Effector CD4-positive, alpha-beta T cell (primary cell): Measurements from ENCODE around the gene TMEM132C. TPM values are rescaled to one million over a fixed set of nuclear protein-coding genes. Genes with fewer than 3 reads are reported as not detected.
"Not testable (repeated sequence)": the region's sequence is repeated elsewhere in the genome, so short reads cannot be mapped to it uniquely, and the experiment has no call there.

Experiments
- DNase-seq: peaks from one replicate; pipeline ENCODE4 v3.0.0-alpha.2; 2020
- total RNA-seq: gene quantifications from one replicate; lab custom pipeline; 2026; lab: John Stamatoyannopoulos, UW

Gene TMEM132C
- not detected for total RNA-seq

DNA sequence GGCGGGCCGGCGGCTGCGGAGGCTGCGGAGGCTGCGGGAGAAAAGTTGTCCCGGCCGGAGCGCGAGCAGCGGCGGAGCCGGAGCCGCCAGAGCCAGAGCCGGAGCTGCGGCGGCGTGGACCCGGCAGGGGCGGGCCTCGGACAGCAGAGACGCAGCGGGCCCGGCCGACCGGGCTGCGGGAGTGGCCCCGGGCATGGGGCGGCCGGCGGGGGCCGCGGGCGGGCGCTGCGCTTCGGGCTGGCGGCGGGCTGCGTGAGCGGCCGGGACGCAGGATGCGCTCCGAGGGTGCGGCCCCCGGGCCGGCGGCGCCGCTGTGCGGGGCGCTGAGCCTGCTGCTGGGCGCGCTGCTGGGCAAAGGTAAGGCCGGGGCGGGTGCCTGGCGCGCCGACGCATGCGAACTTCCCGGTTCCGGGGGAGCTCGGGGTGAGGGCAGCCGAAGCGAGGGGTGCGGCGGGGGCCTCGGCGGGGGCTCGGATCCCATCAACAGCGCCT lies at the start of gene TMEM132C:
TSS of gene TMEM132C (plus strand) at position 40 of the 492 bp plus-strand sequence. CDS start at position 273, 233 bp downstream.
- no peak for DNase-seq

DNA sequence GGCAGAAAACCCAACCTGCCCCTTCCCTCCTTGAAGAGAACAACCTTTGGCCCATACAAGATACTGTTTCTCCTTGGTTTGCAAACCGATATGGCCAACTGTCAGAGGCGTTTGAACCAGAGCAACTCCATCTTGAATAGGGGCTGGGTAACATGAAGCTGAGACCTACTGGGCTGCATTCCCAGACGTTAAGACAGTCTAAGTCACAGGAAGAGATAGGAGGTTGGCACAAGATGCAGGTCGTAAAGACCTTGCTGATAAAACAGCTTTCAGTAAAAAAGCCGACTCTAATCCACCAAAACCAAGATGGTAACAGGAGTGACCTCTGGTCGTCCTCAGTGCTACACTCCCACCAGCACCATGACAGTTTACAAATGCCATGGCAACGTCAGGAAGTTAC lies 42.7 kb upstream of the TMEM132C start:
- no peak for DNase-seq

DNA sequence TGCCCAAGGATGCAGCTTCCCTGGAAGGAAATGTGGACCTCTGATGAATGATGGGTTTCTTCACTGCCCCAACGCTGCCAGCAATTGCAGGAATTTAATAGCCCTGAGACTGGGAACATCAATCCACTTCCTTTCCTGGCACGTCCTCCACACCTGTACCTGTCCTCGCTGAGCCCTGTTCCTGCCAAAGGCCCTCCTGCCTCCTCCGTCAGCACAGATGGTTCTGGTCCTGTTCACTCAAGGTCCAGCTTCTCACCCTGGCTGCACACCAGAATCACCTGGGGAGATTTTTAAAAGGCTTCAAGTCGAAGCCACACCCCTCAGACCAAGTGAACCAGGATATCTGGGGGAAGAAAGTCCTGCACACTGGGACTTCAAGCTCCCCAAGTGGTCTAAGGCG lies 38.4 kb upstream of the TMEM132C start:
- no peak for DNase-seq

DNA sequence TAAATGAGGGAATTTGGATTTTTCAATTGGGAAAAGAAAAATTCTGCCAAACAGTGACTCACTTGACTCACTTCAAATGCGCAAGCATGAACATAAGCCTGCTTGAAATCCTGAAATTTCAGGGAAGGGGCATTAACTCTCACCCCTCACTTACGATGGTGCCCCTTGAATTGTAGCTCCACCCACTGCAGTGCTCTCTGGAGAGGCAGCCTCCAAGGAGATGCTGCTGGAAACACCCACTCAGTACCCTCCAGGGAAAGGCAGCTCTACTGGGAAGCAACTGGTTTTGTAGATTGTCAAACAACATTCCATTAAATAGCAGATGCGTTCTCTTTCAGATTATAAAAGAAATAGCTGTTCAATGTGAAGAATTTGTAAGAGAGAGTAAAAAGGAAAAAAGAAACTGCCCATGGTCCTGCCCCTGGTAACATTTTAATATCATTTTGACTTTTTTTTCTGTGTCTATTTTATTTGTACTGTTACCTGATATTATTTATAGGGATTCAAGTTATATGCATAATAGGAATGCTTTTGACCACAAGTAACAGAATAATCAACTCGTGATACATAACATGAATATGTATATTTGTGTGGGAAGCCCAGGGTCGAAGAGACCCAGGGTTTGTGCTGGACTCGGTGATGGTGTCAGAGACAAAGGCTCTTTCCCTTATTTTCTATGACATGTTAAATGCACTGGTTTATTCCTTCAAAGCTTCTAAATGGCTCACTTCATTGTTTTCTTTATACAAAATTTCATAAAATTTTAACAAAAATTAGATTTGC lies 31.1 kb upstream of the TMEM132C start:
- DNase-seq: no peak

DNA sequence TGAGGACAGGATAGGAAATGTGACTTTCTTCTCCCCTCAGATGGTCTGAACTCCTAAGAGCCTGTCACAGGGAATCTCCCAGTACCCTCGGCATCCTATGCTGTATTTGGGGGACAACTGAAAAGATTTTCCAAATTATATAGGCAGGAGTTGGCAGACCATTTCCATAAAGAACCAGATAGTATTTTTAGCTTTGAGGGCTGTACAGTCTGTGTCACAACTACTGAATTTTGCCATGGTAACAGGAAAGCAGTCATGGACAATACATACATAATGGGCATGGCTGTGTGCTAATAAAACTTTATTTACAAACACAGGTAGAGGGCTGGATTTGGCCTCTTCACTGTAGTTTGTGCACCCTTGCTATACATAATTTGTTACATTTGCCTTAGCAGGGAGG lies 30.4 kb upstream of the TMEM132C start:
- no peak for DNase-seq

DNA sequence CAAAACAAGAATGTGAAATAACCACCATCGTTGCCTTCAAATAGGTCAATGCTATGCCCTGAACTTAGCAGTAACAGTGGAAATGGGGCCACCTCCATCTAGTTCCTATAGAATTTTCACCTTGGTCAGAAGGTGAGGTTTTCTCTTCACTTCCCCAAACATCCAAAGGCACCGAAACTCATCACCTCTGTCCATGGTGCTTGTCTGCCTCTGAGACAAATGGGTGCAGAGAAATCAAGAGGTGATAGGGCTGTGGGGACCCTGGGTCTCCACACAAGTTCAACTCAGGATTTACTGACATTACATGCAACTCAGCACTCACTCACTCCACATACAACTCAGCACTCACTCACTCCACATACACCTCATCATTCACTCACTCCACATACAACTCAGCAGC lies 26.2 kb upstream of the TMEM132C start:
- DNase-seq: no peak

DNA sequence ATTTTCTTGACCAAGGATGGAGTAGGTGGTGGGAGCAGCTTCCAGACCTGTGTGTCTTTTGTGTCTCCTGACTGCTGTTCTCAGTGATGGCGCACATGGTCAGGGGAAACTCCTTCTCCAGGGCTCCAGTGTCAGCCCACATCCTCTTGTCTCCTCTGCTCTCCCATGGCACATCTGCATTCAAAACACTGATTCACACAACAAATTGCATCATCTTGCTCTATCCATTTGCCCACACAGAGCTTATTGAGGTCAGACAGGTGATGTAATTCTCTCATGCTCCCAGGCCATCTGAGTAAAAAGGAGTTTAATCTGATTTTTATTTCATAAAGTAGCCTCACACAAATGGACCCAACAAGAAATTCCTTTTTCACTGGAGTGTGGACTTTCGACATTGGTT lies 21.8 kb upstream of the TMEM132C start:
- no peak for DNase-seq

DNA sequence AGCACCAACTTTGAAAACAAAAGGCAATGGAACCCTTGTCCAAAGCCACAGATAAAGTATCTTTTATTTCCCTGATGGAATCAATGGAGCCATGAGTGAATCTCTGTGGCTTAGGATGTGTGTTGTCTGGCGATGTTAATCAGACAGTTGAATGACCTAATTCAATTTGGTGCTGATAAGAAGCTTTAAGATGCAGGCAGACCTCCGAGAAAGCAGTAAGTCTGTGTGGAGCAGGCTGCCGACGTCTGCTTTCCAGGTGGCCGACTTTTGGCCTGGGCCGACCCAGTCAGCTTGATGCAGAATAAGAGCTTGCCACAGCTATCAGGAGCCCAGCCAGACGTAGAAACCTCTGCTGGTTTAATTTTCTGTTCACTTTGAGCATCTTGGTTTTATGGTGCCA lies 21.1 kb upstream of the TMEM132C start:
- no peak for DNase-seq

DNA sequence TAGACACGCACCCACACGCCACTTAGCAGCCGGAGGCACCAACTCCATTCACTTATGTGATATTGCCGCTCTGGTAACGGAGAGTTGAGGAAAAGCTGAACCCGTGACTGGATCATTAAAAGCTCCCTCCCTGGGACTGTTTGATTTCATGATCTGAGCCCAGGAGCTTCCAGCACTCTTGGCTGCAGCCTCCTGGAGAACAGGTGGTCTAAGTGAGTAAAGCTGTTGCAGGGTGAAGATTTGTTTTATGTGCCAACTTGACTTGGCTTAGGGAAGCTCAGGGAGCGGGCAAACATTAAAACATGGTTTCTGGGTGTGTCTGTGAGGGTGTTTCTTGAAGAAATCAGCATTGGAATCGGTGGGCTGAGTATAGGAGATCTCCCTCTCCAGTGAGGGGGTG lies 16.9 kb upstream of the TMEM132C start:
- DNase-seq: no peak

DNA sequence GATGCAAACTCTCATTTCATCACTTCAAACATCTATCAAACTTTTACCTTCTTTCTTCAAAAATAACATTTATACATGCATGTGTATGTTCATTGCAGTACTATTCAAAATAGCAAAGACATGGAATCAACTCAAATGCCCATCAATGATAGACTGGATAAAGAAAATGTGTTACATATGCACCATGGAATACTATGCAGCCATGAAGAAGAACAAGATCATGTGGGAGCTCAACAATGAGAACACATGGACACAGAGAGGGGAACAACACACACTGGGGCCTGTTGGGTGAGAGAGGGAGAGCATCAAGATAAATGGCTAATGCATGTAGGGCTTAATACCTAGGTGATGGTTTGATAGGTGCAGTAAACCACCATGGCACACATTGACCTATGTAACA lies 13.1 kb upstream of the TMEM132C start:
- not testable (repeated sequence) for DNase-seq

DNA sequence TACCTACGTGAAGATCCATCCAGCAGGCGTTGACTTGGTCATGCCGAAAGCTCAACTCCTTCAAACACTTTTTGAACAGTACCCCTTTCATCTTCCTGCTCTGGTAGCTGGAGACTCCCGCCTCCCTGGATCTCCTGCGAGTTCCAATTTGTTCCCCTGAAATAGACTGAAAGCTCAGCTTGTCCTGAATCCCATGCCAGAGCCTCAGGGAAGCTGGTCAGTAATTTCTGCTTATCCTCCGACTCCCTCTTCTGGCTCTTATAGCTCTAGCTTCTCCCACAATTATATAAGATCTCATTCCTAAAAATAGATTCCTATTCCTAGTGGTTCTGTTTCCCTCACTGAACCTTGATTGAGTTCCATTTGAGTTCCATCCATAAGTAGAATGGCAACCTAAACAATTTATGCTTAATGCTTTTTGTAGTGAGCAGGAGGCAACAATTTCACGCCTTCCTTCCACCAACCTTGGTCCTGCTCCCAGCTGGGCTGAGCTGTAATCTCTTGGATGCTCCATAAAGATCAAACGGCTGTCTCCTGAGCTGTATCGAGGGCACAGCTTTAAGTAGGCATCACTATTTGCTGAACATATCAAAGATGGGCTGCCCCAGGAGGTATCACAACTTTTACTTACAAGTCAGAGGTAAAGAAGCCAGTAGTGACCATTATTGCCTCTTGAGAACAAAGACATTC lies 8.0 kb upstream of the TMEM132C start:
- DNase-seq: no peak

DNA sequence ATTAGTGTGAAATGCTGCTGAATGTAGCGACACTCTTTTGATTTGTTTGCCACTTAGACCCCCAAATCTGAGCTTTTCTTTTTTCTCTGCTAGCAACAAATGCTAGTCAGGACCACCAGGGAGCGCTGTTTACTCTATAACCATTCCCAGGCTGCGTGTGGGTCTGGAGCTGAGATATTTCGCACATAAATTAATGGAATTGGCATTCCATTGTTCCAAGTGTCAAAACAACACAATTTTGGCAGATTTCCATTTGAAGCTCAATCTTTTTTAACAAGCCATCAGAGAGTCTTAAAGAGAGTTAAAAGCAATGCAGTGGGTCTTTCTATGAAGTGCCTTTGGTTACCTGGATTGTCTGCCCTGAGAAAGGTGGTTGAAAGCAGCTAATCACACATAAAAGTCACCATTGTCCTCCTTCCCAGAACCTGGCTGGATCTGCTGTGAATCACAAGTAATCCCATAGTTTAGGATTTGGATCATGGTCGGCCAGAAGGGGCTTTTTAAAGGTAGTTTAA lies 7.4 kb upstream of the TMEM132C start:
- DNase-seq: no peak

DNA sequence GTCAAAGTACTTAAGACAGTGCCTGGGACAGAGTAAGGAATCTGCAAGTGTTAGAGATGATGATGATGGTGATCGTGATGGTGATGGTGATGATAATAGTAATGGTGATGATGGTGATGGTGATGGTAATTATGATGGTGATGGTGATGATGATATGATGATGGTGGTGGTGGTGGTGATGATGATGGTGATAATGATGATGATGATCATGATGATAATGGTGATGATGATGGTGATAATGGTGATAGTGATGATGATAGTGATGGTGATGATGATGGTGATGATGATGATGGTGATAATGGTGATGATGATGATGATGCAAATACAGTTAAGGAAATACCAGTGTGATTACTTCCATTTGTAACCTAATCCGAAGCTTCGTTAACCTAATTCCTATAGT lies 5.2 kb upstream of the TMEM132C start:
- DNase-seq: no peak

DNA sequence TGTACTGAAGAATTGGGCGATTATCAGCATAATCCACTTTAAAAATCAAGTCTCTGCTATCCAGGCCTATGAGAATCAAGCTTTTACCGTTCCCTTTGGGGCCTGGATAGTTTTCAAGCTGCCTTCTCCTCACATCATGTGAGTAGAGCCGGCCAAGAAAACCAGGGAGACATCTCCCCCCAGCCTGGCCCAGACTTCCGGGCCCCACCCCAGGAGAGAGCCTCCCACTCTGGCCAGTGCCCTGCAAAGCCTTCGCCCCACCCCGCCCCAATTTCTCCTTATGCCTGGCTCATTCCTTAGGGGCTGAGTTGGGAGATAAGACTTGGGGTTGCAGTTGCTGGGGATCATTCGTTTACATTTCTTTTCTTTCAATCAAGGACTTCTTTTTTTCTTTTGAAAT lies 1.4 kb upstream of the TMEM132C start:
- DNase-seq: no peak

DNA sequence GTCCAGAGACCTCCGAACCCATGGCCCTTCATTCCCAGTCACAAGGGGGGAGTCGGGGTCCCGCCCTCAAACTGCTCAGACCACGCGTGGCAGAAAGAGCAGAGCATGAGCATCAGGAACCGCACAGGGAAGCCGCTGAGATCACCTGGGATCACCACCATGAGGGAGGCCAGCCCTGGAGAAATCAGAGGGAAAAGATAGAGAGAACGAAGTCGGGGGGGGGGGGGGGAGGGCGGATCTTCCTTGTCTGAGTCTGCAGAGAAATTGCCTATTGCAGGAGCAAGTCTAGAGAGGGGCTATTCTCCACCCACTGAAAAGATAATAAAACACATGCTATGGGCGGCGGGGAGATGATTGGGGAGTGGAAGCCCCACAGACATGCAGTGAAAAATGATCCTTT lies 884 bp upstream of the TMEM132C start:
- no peak for DNase-seq

DNA sequence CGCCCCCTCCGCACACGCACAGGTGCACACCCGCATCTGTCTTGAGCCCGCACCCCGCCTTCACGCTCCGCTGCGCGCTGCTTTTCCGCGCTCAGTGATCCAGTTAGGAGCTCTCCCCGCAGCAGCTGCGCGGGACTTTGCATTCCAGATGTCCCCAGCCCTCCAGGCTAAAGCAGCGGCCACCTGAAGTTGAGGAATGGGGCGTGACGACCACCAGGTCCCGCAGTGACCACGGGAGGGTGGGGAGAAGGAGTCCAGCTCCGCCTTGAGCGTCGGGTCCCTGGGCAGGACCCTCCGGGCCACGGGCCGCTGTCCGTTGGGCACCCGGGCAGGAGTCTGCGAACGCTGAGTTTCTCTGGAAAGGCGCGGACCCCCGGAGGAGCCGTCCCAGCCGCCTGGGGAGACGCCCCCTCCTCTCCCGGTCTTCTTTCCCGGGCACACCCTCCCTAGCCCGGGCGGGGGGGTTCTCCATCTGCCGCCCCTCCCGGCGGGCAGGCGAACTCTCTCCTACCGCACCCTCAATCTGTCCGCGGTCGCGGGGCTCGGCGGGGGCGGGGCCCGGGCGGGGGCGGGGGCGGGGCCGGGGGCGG lies 334 bp upstream of the TMEM132C start:
- no peak for DNase-seq

DNA sequence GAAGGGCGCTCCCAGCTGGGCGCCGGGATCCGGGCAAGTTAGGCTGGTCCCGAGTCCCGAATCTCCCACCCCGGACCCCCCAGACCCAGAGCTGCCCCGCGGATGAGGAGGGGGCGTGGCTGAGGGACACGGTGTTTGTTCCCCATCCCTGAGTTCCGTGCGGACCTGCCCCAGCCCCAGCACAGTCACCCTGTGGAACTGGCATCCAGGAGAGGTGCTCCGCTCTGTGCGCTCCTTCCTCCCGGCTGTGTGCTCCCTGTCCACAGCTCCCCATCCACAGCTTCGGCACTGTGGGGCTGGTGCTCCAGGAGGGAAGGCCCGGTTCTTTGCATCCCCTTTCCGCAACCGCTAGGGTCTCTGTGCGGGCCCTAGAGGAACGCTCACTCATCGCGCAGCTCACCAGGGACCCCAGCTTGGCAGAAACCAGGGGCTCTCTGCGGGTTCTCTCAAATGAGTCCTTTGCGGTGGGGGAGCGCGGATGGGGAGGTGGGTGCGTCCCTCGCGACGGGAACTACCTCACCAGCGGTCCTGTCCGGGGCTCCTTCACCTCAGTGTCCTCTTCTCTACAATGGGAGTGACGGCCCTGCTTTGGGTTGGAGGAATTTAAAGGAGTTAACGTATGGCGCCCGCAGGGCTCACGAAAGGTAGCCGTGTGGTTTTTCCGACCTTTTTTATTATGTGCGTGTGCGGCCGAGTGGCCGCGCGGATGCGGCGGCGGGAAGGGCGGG lies 845 bp downstream of the TMEM132C start:
- DNase-seq: no peak

DNA sequence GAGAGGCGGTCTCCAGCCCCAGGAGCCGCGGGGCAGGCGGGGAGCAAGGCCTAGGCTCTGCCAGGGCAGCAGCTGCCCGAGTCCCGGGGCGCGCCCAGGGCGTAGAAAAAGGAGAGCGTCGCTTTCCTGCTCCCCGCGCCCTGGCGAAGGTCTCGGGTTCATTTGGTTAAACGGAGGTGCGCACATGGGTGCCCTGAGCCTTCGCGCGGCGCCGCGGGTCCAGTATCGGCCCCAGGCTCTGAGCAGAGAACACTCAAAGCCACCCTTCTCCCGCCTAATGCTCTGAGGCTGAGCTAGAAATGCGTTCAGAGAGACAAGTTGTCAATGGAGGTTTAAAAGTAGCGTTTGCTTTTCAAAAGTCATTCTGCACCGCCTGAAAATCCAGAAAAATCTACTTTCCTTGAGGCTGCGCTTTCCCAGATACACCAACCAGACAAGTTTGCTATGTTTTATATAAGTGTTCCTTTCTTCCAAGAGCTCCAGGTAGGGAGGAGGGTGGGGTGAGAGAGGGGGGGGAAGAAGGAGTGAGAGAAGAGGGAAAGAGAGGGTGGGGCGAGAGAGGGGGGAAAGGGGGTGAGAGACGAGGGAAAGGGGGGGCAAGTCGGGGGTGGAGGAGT lies 1.5 kb downstream of the TMEM132C start:
- DNase-seq: no peak

DNA sequence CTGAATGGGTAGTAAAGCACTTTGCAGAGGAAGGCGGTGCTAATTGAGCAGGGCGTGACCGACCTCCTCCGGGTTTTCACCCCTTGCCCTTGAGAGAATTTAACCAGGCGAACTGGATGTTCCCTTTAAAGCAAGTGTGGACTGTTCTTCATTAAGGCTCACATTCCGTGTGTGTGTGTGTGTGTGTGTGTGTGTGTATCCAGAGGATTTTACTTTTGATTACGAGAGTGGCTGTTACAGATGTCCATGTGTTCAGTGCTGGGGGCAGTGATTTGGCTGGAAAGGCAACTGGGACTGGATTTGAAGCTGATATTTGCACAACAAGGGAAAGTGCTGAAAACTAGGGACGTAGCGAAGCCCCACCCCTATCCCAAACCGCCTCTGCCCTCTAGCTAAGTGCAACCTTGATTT lies 2.2 kb downstream of the TMEM132C start:
- DNase-seq: no peak

DNA sequence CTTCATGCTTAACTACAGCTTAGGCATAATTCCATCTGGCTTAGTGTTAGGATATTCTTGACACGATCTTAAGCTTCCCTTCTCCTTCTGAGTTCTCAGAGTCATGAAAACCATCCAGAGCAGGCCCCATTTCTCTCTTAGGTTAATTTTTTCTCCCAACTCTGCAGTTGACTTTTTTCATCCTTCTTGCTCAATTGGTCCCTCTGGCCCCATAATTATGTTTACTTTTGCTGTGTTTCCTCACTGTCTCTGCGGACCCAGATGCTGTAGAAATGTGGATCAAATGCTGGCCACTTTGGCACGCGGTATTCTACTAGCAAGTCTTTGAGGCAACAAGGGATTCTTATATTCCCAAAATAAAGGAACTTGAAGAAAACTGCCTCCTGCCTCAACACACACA lies 9.5 kb downstream of the TMEM132C start:
- no peak for DNase-seq

DNA sequence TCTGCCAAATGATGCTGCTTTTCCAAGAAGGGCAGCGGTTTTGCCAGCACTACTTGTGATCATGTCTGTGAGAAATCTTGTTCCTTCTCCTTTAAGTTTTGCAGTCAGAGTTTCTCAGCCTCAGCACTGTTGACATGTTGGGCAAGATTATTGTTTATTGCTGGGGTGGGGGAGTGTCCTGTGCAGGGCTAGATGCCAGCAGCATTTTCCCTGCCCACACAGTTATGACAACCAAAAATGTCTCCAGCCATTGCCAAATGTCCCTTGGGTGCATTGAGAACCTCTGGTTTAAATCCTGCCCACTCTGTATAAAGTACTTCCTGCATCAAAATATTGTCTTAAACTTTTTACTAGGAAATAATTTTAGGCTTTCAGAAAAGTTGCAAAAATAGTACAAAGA lies 20.0 kb downstream of the TMEM132C start:
- DNase-seq: no peak

DNA sequence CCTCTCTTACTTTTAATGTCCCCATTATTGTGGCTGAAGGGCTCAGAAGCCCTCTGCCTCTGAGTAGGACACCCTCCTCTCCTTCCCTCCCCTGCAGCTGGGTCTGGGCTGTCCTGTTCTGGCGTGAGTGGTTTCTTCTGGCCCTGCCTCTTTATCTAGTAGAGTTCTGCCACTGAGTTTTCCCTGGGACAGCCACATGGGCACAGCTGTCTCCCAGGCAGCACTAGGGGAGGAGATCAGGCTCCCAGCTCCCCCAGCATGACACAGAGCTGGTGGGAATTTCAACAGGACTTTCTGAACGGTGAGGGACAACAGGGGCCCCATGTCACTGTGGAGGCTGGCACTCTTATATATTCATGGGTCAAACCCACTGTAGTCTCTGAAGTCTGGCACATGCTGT lies 21.4 kb downstream of the TMEM132C start:
- DNase-seq: no peak

DNA sequence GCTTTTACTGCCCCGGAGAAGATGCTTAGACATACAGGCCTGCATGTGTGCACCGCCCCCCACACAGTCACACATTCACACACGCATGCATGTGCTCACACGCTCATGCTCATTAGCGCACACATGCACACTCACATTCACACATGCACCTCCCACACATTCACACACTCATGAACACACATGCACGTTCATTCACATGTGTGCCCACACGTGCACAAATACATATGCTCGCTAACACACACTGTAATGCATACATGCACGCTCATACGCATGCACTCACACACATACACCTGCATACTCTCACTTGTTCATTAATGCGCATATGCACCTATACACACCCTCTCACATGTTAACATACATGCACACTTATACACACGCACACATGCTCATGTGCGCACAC lies 21.9 kb downstream of the TMEM132C start:
- no peak for DNase-seq
